HG03432 (cell line): ENCODE data around the gene COL4A2.
"Not testable (repeated sequence)": the region's sequence is repeated elsewhere in the genome, so short reads cannot be mapped to it uniquely, and the experiment has no call there.

Source experiments
- ATAC-seq: cut with Tn5 transposase; IDR thresholded peaks from one replicate; pipeline ENCODE4 v1.9.1; 2021; ENCODE audit warnings: mild to moderate bottlenecking, moderate library complexity; ENCODE audit not compliant: unreplicated experiment

COL4A2 gene

GRCh38 chr13:110305949-110306339 is 1.1 kb upstream of the COL4A2 start:
- ATAC-seq: no peak

- ATAC-seq: no peak
Measured at GRCh38 chr13:110306340-110306959, 634 bp upstream of the COL4A2 start.

- no peak for ATAC-seq
Measured at GRCh38 chr13:110307767-110308655, 927 bp downstream of the COL4A2 start.

- no peak for ATAC-seq
Measured at GRCh38 chr13:110308656-110309359, 1.7 kb downstream of the COL4A2 start.

- no peak for ATAC-seq
Measured at GRCh38 chr13:110309661-110310524, 2.8 kb downstream of the COL4A2 start.

GRCh38 chr13:110310541-110311442 is 3.7 kb downstream of the COL4A2 start:
- ATAC-seq: no peak

GRCh38 chr13:110311443-110312338 is 4.6 kb downstream of the COL4A2 start:
- ATAC-seq: no peak

GRCh38 chr13:110312339-110313031 is 5.4 kb downstream of the COL4A2 start:
- ATAC-seq: no peak

- not testable (repeated sequence) for ATAC-seq
Measured at GRCh38 chr13:110313261-110313660, 6.2 kb downstream of the COL4A2 start.

- ATAC-seq: not testable (repeated sequence)
Measured at GRCh38 chr13:110313733-110314132, 6.6 kb downstream of the COL4A2 start.

- ATAC-seq: no peak
Measured at GRCh38 chr13:110314516-110315245, 7.6 kb downstream of the COL4A2 start.

GRCh38 chr13:110316196-110316595 is 9.1 kb downstream of the COL4A2 start:
- no peak for ATAC-seq

- no peak for ATAC-seq
Measured at GRCh38 chr13:110317093-110317492, 10.0 kb downstream of the COL4A2 start.

- ATAC-seq: no peak
Measured at GRCh38 chr13:110317496-110318195, 10.6 kb downstream of the COL4A2 start.

- no peak for ATAC-seq
Measured at GRCh38 chr13:110318920-110319319, 11.8 kb downstream of the COL4A2 start.

- ATAC-seq: no peak
Measured at GRCh38 chr13:110319397-110319773, 12.3 kb downstream of the COL4A2 start.
